DMS114 treated with DMSO at 0.1 percent for 48 hours (cell line): ENCODE results near the gene BCL7A.
A peak's percentile ranks its signal among the peaks of the same experiment; 100 is the strongest.

Experiments used
- DNase-seq: peaks from one replicate; lab custom pipeline; 2025; ENCODE audit not compliant: unreplicated experiment; lab: John Stamatoyannopoulos, UW

BCL7A gene

DNA sequence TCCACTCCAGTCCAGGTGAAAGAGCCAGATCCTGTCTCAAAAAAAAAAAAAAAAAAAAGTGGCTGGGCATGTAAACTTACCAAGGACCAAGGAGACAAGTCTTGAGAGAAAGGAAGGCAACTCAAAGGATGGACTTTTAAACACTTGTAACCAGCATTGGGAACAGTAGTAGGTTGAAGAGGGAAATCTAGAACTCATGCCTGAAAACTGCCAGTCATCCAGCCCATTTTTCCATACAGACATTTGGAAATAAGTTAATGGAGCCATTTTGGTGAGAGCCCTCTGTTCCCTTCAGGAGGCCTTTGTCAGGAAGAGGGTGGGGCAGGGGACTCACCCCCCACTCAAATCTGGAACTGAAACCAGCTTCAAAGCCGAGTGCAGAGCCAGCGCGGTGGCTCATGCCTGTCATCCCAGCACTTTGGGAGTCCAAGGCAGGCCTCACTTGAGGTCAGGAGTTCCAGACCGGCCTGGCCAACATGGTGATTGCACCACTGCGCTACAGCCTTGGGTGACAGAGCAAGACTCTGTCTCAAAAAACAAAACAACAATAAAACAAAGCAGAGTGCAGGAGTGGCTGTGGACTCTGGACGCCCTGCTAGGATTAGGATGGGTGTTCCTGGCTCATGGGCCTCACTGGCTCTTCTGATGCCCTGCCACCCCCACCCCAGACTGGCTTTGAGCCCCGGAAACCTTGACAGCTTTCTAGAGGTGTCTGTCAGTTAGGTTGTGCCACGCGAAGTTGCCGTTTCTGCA, 55.2 kb downstream of the BCL7A start:
- DNase-seq: no peak

DNA sequence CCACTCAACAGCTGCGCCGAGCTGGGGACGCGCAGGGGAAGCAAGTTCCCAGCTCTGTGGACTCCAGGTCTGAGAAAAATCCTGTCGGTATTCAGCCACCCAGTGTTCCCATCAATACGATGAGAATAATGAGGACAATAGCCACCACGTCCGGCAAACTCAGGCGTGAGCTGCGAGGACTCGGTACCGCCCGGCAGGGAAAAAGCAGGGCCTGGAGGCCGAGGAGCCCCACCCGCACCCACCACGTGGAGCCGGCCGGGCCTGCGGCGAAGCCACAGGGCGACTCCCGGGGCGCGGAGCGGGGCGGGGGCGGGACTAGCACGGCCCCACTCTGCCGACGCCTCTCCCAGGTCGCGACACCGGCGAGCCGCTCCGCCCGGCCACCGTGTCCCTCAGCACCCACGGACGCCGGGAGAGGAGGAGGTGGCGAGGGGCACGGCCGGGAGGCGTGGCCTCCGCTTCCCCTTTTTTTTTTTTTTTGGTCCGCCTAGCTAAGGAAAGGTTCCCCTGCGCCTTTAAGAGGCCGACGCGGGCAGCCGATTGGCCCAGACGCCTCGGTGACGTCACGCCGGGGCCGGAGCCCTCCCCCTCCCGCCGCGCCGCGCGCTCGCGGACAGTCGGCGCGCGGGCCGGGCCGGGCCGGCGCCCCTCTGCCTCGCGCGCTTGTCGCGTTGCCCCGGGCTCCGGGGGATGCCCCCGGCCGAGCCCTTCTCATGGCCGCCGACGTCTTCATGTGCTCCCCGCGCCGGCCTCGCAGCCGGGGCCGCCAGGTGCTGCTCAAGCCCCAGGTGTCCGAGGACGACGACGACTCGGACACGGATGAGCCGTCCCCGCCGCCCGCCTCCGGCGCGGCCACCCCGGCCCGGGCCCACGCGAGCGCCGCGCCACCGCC, 56.7 kb downstream of the BCL7A start, which contains the start of gene MLXIP:
TSS of gene MLXIP (plus strand) at position 616 of the 892 bp plus-strand sequence. CDS start at position 714, 98 bp downstream.
- peak; percentile 84 for DNase-seq

DNA sequence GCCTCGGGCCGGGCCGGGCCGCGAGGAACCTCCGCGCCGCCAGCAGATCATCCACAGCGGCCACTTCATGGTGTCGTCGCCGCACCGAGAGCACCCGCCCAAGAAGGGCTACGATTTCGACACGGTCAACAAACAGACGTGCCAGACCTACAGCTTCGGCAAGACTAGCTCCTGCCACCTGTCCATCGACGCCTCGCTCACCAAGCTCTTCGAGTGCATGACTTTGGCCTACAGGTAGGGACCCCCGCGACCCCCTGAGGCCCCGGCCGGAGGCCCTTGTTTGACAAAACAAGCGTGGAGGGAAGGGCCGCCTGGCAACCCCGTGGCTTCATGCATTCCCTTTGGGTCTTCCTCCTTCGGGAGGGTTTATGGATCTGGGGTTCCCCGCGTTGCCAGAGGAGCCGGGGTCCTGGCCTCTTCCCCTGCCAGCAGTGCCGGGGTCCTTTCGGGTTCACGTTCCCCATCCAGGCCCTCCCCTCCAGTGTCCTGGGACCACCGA, 57.4 kb downstream of the BCL7A start:
- DNase-seq: no peak

DNA sequence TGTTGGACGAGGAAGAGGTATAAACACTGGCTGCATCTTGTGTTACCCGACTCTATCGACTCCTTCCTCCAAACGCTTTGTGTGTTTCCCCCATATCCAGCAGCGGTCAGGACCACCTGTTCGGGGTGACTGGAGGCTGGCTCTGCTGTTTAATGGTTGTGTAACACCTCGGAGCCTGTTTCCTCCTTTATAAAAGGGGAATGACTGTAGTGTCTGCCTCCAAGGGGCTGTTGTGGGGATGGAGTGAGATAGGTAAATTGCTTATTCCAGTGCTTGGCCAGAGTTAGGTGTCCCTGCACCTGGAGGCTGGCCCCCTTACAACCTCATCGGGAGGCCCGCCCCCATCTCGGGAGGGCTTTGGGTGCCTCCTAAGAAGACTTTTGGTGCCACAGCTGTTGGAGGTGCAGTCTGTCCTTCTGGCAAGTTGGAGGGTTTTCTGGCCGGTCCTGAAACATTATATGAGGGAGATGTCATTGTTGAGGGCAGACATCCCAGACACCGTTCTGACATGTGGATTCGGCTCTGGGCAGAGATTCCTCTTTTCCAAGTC, 57.9 kb downstream of the BCL7A start:
- no peak for DNase-seq

DNA sequence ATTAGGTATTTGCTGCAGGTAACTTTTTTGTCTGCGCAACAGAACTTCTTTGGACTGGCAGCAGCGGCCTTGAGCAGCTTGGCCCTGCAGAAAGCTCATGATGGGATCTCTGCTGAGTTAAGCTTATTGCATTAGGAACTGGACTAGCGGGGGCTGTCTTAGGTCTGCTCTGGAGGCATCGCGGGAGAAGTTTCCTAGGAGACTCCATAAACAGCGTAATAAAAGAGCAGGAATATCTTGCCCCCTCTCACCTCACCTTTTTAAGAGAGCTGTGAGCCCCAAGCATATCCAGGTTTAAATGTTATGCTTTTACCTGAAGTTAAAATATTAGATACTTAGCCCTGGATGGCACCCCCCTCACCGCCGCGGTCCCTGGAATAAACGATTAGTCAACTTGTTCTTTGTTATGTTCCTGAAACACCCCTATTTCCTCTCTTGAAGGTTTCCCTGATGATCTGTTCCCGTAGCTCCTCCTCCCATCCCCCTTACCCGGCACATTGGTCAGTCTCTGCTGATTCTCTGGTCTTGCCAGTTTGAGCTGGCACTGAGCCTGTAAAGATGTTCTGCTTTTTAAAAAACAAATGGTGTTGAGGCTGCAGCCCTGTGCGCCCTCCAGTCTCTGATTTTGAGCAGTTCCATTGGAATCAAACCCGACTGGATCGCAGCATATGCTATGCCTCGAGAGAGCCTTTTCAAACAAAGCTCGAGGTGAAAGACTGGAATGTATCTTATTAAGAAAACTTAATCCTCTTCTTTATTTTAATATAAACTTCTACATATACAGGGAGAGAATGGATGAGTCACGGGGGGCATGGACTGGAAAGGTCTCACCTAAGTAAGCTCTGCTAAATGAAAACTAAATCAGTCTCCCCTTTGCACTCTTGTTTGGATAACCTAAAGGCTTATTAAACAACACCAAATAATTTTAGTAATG, 58.7 kb downstream of the BCL7A start:
- no peak for DNase-seq

DNA sequence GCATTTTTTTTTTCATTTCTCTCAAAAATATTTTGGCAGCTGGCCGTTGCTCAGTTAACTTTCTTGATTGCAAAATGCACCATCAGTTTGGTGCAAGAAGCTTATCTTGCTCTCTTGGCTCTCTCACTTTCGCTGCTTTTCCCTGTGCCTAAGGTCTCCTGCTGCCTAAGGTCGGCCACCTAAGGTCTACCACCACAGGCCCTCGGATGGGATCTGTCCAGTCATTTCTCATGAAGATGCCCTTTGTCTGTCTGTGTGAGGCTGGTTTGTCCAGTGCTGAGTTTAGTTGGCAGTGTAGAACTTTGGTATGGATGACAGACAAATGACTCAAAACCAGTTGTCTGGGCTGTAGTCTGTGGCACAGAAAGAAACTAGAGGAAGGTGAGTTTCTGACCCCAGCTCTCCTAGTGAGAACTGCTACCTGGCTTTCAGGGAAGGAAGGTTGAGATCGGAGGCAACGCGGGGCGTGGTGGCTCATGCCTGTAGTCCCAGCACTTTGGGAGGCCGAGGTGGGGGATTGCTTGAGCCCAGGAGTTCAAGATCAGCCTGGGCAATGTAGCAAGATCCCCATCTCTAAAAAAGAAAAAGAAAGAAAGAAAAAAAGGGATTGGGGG, 59.5 kb downstream of the BCL7A start:
- DNase-seq: no peak

DNA sequence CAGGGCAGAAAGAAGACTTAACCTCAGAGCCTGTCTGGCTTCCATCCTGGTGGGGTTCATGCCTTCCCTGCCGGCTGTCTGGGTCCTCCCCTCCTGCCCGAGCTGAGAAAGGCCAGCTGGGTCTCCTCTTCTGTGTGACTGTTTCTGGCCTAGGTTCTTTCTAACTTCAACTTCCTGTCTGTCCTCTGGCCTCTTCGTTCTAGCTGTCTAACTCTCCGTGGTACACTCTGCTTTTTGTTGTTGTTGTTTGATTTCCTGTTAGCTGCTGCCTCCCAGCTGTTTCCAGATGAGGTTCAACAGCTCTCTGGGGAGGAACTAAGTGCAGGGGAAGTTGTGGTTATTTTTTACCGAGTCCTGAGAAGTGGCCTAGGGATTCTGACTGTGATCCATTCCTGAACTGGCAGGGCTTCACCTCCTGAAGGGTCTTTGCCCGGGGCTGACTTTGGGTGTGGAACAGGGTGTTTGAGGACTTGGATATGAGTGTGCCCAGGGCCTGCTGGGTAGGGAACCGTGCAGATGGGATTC, 60.1 kb downstream of the BCL7A start:
- no peak for DNase-seq

DNA sequence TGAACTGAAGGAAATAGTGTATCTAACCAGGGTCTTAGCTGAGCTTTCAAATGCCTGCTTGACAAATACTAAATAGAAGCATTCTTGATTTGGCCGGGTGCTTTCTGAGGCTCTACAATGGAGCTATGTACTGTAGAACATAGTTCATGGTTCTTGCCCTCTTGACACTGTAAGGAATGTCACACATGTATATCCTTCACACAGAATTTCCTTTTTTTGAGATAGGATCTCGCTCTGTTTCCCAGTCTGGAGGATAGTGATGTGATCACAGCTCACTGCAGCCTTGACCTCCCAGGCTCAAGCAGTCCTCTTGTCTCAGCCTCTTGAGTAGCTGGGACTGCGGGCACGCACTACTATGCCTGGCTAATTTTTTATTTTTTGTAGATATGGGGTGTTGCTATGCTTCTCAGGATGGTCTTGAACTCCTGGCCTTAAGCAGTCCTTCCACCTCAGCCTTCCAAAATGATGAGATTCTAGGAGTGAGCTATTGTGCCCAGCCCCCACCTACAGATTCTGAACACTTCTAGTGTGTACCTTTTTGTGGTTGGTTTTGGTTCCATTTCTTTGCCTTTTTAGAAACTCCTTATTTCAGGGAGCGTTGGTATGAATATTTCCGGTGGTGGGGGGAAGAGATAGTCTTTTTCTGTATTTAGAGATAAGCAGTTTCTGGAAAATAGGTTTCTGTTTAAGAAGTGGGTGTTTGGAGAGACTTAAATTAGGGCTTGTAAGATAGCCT, 61.1 kb downstream of the BCL7A start:
- DNase-seq: no peak

DNA sequence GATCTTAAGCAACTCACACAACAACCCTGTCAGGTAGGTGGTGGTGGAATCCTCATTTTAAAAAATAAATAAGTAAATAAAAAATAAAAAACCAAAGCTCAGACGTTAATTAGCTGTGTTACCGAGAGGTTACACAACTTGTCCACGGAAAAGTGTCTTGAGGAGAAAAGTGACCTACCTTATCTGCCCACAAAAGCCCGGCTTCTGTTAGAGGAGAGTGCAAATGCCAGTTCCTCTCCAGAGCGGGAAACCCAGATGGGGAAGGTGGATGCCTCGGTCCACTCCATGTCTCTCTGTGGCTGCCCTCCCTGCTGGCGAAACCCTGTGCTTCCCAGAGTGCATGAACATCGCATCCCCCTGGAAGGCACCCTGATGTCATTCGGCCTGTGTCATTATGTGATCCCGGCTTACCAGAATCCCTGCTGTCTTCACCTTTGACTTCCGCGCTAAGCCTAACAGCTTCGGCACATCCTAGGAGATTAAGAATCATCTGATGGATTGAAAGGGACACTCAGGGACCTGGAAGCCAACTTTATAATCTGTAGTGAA, 63.2 kb downstream of the BCL7A start:
- no peak for DNase-seq

DNA sequence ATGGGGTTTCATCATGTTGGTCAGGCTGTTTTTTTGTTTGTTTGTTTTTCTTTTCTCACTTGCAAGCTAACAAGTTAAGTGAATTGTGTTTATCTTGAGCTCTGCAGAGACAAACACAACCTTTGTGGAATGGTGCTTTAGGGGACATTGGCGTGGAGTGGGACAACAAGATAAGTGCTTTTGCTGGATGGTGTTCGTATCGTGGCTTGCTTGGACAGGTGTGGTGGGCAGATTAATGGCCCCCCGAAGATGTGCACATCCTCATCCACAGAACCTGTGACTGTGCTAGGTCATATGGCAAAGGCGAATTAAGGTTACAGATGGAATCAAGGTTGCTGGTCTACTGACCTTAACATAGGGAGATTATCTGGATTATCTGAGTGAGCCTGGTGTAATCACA, 63.9 kb downstream of the BCL7A start:
- no peak for DNase-seq

DNA sequence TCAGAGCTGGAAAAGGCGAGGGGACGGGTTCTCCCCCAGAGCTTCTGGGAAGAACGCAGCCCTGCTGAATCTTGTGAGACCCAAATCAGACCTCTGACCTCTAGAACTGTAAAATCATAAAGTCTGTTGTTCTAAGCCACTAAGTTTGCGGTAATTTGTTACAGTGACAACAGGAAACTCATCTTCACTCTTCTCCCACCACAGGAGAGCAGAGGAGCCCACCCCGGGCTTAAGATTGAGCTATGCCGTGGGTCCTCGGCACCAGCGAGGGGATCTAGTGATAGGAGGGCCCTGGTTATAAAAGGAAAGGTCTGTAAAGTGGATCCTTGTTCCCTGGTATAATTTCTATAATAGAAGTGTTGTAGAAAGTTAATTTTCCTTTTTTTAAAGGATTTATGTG, 64.4 kb downstream of the BCL7A start:
- no peak for DNase-seq

DNA sequence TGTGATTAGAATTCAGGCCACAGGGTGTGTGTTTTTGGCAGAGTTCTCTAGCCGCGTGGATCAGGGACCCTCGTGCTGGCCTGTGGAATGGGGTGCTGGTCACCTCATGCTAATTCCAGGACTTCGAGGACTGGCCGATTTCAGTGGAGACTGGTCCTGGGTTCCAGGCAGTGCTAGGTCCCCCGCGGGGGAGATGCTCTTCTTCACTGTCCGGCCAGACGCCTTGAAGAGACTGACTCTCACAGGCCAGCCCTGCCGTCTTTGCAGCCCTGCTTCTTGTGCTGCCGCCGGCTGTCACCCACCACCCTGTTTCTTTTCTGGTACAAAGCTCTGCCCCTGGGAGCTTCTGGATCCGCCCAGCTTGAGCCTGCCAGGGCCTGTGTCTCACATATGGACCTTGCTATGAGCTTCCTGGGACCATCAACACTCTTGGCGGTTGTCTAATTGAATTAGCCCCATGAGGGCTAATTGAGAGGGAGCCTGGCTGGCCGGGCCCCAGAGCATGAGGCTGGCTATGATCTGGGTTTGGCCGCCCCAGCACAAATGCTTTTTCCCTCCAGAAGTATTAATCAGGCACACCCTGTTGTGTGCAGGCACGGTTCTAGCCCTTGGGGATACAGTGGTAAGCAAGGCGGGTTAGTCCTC, 65.1 kb downstream of the BCL7A start:
- DNase-seq: no peak

DNA sequence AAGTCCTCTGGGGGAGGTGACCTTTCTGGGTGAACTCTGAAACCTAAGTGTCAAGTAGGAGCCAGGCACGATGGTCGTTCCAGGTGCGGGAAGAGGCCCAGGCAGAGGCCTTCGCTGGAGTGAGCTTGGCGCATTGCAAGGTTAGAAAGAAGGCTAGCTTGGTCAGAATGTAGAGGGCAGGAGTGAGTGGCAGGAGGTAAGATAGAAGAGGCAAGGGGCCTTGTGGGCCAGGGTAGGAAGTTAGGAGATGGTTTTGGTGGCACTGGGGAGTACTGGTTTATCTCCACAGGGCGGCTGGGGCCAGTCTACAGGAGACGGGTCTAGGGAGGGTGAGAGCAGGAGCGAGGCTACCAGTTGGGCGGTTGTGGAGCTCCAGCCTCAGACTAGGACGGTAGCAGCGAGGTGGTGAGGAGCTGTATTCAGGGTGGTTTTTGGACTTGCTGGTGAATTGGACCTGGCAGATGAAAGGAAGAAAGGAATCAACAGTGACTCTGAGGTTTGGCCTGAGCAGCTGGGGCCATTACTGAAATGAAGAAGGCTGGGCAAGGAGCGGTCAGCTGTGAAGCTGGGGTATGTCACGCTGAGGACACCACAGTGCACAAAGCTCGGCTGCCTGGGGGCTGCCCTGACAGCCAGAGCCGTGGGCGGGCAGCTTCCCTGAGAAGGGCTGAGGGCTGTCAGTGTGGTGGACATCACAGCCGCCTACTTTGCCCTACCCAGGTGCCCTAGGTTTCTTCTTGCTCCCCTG, 65.9 kb downstream of the BCL7A start:
- DNase-seq: no peak

DNA sequence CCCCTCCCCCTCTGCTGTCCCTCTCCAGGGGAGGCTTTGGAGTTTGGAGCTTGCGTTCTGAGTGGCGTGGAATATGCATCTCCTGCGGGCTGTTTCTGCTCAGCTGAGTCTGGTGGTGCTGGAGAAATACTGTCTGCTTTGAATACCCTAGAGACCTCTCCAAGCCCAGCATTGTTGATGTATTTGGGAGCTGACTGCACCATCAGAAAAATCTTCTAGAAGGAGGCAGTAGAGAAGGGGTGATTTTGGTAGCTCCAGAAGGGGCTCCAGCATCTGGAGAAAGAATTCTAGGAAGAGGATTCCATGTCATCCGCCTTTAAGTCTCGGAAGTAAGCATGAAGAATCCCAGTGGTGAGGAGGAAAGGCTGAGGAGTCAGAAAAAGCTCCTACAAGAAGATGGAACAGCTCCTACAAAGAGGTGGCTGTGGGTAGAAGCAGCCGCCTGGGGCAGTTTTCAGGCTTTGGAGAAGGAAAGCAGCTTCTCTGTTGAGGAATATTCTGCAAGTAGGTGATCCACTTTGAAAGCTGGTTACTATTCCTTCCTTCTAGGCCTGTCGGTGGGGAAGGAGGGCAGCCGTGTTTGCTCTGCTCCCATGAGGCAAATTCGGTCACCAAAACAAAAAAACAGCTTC, 66.6 kb downstream of the BCL7A start:
- no peak for DNase-seq

DNA sequence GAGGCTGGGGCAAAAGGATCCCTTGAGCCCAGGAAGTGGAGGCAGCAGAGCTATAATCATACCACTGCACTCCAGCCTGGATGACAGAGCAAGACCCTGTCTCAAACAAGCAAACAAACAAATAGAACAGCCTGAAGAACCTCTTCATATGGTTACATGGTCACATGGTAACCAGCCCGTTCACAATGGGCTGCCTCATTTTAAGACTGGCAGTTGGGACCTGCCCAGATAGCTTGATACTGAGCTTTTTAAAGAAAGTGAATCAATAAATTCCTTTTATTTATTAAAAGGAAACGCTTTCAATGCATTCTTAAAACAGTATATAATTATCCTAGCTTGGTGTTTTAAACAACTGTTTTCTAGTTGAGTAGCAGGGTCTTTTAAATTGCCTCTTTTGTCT, 67.4 kb downstream of the BCL7A start:
- DNase-seq: no peak

DNA sequence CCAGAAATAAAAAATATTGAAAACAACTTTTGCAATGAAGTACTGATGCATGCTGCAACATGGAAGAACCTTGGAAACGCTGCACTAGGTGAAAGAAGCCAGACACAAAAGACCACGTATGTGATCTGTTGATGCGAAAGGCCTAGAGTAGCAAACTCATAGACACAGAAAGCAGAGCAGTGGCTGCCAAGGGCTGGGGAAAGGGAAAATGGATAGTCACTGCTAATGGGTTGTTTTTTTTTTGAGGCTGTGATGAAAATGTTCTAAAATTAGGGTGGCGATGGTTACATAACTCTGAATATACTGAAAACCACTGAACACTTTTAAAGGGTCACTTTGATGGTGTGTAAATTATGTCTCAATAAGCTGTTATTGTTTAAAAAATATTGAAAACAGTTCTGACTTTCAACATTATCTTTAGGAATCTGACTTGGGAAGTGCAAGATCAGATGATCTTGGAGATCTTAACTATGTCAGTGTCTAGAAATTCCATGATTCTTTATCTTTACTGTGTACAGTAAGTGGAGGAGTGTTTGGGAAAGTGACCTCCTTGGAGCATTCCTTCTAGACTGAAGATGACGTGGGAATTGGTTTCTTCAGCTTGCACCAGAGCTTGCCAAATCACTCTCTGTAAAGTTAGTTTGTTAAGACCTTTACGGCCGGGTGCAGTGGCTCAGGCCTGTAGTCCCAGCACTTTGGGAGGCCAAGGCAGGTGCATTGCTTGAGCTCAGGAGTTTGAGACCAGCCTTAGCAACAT, 69.3 kb downstream of the BCL7A start:
- DNase-seq: no peak
